HEK293 (cell line): ENCODE measurements around the gene PDE11A.
"Not testable (repeated sequence)": the region's sequence is repeated elsewhere in the genome, so short reads cannot be mapped to it uniquely, and the experiment has no call there.

Experiments
- CTCF ChIA-PET: fragments of 350-600 bp; formaldehyde crosslinking; extraction: SDS; loops from one replicate; lab custom pipeline; 2021; ENCODE audit warnings: antibody characterized with exemption; lab: Yijun Ruan, JAX
- POLR2A ChIA-PET: fragments of 300-600 bp; formaldehyde crosslinking; extraction: SDS; loops from one replicate; lab custom pipeline; 2020; ENCODE audit warnings: antibody characterized with exemption, inconsistent platforms; lab: Yijun Ruan, JAX
- H3K27ac ChIP-seq: fragments of 200-500 bp; sonication (Bioruptor generic); 2 replicates; pipeline ENCODE4 v1.5.1; 2014; ENCODE audit warnings: low read depth, low read length, control low read depth, inconsistent platforms; ENCODE audit errors: extremely low read depth
- H3K36me3 ChIP-seq, 2 experiments: fragments of 200-500 bp in 1 of 2; sonication (Bioruptor generic) in 1 of 2; 1 replicate in 1 of 2; 2 replicates in 1 of 2; pipeline ENCODE4 v1.5.1; 2014 to 2017; ENCODE audit warnings: inconsistent platforms in 2 of 2, low read length in 2 of 2; ENCODE audit not compliant: control insufficient read depth in 2 of 2, insufficient read depth in 1 of 2
- H3K4me1 ChIP-seq: fragments of 200-500 bp; sonication (Bioruptor generic); 2 replicates; pipeline ENCODE4 v1.5.1; 2014; ENCODE audit warnings: mild to moderate bottlenecking, low read length, inconsistent platforms; ENCODE audit not compliant: control insufficient read depth, insufficient read depth
- H3K4me3 ChIP-seq: 2 replicates; pipeline ENCODE4 v1.5.1; 2011; ENCODE audit warnings: low read depth, mild to moderate bottlenecking, control low read depth, low read length, moderate library complexity
- H3K9me3 ChIP-seq: fragments of 200-500 bp; sonication (Bioruptor generic); 2 replicates; pipeline ENCODE4 v1.5.1; 2014; ENCODE audit warnings: low read depth, low read length, inconsistent platforms; ENCODE audit not compliant: control insufficient read depth, insufficient read depth
- GFI1B ChIP-seq: fragments of 450-650 bp; formaldehyde crosslinking; IDR thresholded peaks from 2 replicates; pipeline ENCODE4 v1.5.1; 2016; ENCODE audit warnings: missing biosample characterization, missing genetic modification characterization
- HIC1 ChIP-seq: fragments of 450-650 bp; formaldehyde crosslinking; IDR thresholded peaks from 2 replicates; pipeline ENCODE4 v1.5.1; 2016; ENCODE audit warnings: missing biosample characterization, missing genetic modification characterization
- HOXA7 ChIP-seq: sonication (generic); formaldehyde crosslinking; IDR thresholded peaks from 2 replicates; pipeline ENCODE4 v1.8.1; 2022; ENCODE audit warnings: missing genetic modification reagents, borderline replicate concordance
- PRDM2 ChIP-seq: fragments of 450-650 bp; formaldehyde crosslinking; IDR thresholded peaks from 2 replicates; pipeline ENCODE4 v1.5.1; 2016; ENCODE audit warnings: missing biosample characterization, missing genetic modification characterization, borderline replicate concordance
- SP7 ChIP-seq: fragments of 450-650 bp; formaldehyde crosslinking; IDR thresholded peaks from 2 replicates; pipeline ENCODE4 v1.5.1; 2016; ENCODE audit warnings: missing biosample characterization, missing genetic modification characterization
- ZBTB6 ChIP-seq: fragments of 450-650 bp; formaldehyde crosslinking; IDR thresholded peaks from 2 replicates; pipeline ENCODE4 v1.5.1; 2017; ENCODE audit warnings: missing biosample characterization, missing genetic modification characterization
- ZNF138 ChIP-seq: fragments of 450-650 bp; formaldehyde crosslinking; IDR thresholded peaks from 2 replicates; pipeline ENCODE4 v1.5.1; 2016; ENCODE audit warnings: missing biosample characterization, missing genetic modification characterization, borderline replicate concordance
- ZNF223 ChIP-seq: fragments of 450-650 bp; formaldehyde crosslinking; IDR thresholded peaks from 2 replicates; pipeline ENCODE4 v1.5.1; 2016; ENCODE audit warnings: missing biosample characterization, missing genetic modification characterization
- ZNF274 ChIP-seq, 2 experiments: fragments of 200-500 bp in 1 of 2; fragments of 450-650 bp in 1 of 2; sonication (Bioruptor generic) in 1 of 2; formaldehyde crosslinking in 1 of 2; IDR thresholded peaks; 2 replicates each; pipeline versions ENCODE4 v1.5.1 to v1.6.1; 2014 to 2016; ENCODE audit warnings: borderline replicate concordance in 1 of 2, inconsistent platforms in 1 of 2, low read length in 1 of 2, missing biosample characterization in 1 of 2, missing genetic modification characterization in 1 of 2
- ZNF416 ChIP-seq: fragments of 450-650 bp; formaldehyde crosslinking; IDR thresholded peaks from 2 replicates; pipeline ENCODE4 v1.5.1; 2016; ENCODE audit warnings: missing biosample characterization, missing genetic modification characterization
- ZNF544 ChIP-seq: fragments of 450-650 bp; formaldehyde crosslinking; IDR thresholded peaks from 2 replicates; pipeline ENCODE4 v1.5.0; 2017; ENCODE audit warnings: missing biosample characterization, missing genetic modification characterization
- ZNF843 ChIP-seq: fragments of 450-650 bp; formaldehyde crosslinking; IDR thresholded peaks from 2 replicates; pipeline ENCODE4 v1.5.1; 2016; ENCODE audit warnings: missing biosample characterization, missing genetic modification characterization
- TF ChIP-seq, protein P1 (sequence below): fragments of 450-650 bp; formaldehyde crosslinking; IDR thresholded peaks from 2 replicates; pipeline ENCODE4 v1.5.1; 2016; ENCODE audit warnings: missing biosample characterization, missing genetic modification characterization
- TF ChIP-seq, protein P2 (sequence below): fragments of 450-650 bp; IDR thresholded peaks from 2 replicates; pipeline ENCODE4 v1.5.1; 2018; ENCODE audit warnings: missing biosample characterization, mild to moderate bottlenecking, missing genetic modification characterization

The PDE11A gene

GRCh38 chr2:177842243-177842642 lies 230.3 kb downstream of the PDE11A start (continued):
- TF ChIP-seq PRDM2 (tag by site-specific recombination): no peak

GRCh38 chr2:177835418-177836204 lies 237.0 kb downstream of the PDE11A start:
- H3K9me3 ChIP-seq, H3K36me3 ChIP-seq, POLR2A ChIA-PET, CTCF ChIA-PET, H3K27ac ChIP-seq, H3K4me1 ChIP-seq, H3K4me3 ChIP-seq: not testable (repeated sequence)

DNA sequence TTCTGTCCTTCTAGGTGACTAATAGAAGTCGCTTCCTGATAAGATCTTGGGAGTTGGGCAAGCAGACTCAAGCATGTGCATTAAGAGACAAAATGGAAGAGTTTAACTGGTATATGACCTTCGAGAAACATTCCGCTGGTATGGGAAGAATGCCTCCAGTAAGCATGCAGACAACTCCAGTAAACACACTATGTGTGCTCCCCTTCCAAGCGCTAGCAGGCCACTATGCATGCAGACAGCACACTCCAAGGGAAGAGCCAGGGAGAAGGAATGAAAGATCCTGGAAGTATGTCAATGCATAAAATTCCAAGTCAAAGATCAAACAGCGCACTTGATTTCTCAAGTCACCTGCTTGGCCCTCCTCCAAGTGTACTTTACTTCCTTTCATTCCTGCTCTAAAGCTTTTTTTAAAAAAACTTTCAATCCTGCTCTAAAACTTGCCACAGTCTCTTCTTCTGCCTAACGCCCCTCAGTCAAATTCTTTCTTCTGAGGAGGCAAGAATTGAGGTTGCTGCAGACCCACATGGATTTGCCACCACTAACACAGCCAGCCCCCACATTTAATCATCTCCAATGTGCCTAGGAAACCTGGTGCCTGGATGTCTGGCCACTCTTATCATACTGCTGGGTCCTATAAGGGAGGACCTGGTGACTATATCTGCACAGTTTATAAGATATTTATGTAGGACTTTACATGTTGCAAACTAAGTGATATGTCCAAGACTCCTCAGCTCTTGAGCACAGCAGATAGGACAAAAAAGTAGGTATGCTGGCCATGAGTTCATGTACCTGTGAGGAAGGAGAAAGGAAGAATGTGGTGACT lies 239.8 kb downstream of the PDE11A start:
- no peaks in the 10 kb centered on the region for H3K4me1 ChIP-seq
- no peak overlapping the region for H3K27ac ChIP-seq
- POLR2A ChIA-PET: no interaction called here
- no peaks in the 10 kb centered on the region for H3K9me3 ChIP-seq
- CTCF ChIA-PET: no interaction called here
- H3K36me3 ChIP-seq: no peaks in the 10 kb centered on the region
- no peak overlapping the region for H3K4me3 ChIP-seq
- no peak for TF ChIP-seq ZNF843 (tag by site-specific recombination)
- no peak for TF ChIP-seq SP7 (tag by site-specific recombination)
- TF ChIP-seq ZNF416 (tag by site-specific recombination): no peak
- no peak for TF ChIP-seq ZNF223 (tag by site-specific recombination)
- no peak for TF ChIP-seq ZNF138
- no peak for TF ChIP-seq GFI1B (tag by site-specific recombination)
- no peak for TF ChIP-seq ZNF274 (IDR thresholded peaks at IDR 0.05; ENCODE audit: low read length)
- no peak for TF ChIP-seq ZNF274 (tag by site-specific recombination; IDR thresholded peaks at IDR 0.05; ENCODE audit: borderline replicate concordance)
- TF ChIP-seq ZBTB6 (tag by site-specific recombination): no peak
- TF ChIP-seq HOXA7 (CRISPR knock-in tag): no peak
- no peak for TF ChIP-seq HIC1
- no peak for TF ChIP-seq ZNF544
- TF ChIP-seq, protein P1, sequence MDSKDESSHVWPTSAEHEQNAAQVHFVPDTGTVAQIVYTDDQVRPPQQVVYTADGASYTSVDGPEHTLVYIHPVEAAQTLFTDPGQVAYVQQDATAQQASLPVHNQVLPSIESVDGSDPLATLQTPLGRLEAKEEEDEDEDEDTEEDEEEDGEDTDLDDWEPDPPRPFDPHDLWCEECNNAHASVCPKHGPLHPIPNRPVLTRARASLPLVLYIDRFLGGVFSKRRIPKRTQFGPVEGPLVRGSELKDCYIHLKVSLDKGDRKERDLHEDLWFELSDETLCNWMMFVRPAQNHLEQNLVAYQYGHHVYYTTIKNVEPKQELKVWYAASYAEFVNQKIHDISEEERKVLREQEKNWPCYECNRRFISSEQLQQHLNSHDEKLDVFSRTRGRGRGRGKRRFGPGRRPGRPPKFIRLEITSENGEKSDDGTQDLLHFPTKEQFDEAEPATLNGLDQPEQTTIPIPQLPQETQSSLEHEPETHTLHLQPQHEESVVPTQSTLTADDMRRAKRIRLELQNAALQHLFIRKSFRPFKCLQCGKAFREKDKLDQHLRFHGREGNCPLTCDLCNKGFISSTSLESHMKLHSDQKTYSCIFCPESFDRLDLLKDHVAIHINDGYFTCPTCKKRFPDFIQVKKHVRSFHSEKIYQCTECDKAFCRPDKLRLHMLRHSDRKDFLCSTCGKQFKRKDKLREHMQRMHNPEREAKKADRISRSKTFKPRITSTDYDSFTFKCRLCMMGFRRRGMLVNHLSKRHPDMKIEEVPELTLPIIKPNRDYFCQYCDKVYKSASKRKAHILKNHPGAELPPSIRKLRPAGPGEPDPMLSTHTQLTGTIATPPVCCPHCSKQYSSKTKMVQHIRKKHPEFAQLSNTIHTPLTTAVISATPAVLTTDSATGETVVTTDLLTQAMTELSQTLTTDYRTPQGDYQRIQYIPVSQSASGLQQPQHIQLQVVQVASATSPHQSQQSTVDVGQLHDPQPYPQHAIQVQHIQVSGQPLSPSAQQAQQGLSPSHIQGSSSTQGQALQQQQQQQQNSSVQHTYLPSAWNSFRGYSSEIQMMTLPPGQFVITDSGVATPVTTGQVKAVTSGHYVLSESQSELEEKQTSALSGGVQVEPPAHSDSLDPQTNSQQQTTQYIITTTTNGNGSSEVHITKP (tag by site-specific recombination): no peak
- TF ChIP-seq, protein P2, sequence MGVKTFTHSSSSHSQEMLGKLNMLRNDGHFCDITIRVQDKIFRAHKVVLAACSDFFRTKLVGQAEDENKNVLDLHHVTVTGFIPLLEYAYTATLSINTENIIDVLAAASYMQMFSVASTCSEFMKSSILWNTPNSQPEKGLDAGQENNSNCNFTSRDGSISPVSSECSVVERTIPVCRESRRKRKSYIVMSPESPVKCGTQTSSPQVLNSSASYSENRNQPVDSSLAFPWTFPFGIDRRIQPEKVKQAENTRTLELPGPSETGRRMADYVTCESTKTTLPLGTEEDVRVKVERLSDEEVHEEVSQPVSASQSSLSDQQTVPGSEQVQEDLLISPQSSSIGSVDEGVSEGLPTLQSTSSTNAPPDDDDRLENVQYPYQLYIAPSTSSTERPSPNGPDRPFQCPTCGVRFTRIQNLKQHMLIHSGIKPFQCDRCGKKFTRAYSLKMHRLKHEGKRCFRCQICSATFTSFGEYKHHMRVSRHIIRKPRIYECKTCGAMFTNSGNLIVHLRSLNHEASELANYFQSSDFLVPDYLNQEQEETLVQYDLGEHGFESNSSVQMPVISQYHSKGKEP: no peak
